COLO668 (cell line): ENCODE measurements around the gene ERVW-1.
"Not testable (repeated sequence)": the region's sequence is repeated elsewhere in the genome, so short reads cannot be mapped to it uniquely, and the experiment has no call there.

Source experiments
- DNase-seq: peaks from one replicate; lab custom pipeline; 2025; ENCODE audit not compliant: unreplicated experiment; lab: John Stamatoyannopoulos, UW

ERVW-1 gene, protein sequence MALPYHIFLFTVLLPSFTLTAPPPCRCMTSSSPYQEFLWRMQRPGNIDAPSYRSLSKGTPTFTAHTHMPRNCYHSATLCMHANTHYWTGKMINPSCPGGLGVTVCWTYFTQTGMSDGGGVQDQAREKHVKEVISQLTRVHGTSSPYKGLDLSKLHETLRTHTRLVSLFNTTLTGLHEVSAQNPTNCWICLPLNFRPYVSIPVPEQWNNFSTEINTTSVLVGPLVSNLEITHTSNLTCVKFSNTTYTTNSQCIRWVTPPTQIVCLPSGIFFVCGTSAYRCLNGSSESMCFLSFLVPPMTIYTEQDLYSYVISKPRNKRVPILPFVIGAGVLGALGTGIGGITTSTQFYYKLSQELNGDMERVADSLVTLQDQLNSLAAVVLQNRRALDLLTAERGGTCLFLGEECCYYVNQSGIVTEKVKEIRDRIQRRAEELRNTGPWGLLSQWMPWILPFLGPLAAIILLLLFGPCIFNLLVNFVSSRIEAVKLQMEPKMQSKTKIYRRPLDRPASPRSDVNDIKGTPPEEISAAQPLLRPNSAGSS

DNA sequence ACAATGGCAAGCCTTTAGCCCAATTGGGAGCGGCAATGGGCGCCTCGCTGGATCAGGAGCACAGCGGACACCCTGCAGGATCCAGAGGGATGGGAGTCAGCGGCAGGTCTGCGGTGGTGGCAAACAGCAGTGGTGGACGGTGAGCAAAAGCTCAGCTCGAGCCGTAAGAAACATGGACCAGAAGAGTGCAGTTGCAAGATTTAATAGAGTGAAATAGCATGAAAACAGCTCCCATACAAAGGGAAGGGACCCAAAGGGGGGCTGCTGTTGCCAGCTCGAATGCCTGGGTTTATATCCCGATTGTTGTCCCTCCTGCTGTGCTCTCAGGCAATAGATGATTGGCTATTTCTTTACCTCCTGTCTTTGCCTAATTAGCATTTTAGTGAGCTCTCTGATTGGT lies at the start of gene ERVW-1:
Gene ERVW-1, minus strand, starts transcription at position 266 of the 400 bp plus-strand sequence. CDS start 7,565 bp downstream, outside the sequence.
- DNase-seq, result not testable (repeated sequence)

DNA sequence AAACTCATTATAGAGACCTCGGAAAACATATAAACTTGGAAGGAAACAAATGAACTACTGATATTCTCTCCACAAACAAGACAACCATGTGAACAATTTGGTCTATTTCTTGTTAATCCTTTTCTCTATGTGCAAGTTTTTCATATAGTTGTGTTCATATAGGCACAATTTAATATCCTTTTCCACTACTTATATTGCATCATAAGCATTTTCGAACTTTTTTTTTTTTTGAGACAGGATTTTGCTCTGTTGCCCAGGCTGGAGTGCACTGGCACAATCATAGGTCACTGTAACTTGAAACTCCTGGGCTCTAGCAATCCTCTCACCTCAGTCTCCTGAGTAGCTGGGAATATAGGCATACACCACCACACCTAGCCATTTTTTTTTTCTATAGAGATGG lies 45.4 kb upstream of the ERVW-1 start:
- no peak for DNase-seq

DNA sequence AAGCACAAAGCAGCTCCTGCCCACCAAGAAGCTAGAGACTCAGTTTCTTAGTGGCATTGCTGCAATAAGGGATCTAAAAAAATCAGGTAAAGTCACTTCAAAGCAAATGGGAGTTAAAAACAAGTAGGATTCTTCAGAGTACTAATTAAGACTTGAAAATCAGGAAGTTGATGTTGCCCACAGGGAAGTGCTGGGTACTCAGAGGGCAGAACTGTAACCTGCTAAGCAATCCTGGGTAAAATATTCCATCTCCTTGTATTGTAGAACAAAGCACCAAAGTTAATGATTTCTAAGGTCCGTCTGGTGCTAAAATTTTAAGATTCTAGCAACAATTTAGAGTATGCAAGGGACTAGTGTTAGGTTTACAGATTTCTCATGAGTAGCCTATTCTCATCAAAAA lies 42.3 kb upstream of the ERVW-1 start:
- DNase-seq, result no peak

DNA sequence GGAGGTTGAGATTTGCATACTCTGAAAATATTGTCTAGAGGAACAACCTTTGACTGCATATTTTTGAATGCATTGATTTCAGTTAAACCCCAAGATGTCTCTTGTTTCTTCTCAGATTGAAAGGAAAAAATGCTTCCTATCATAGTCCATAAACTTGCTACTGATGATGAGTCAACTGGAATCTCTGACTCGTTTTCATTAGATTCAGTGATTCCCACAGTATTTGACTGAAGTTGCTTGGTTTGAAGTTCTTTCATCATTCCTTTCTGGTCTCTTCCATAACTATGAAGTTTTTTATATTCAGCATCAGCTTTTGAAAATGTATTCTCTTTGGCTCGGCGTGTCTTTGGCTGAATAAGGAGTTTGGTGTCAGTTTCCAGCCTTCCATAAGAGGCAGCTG lies 39.9 kb upstream of the ERVW-1 start:
- DNase-seq, result no peak

DNA sequence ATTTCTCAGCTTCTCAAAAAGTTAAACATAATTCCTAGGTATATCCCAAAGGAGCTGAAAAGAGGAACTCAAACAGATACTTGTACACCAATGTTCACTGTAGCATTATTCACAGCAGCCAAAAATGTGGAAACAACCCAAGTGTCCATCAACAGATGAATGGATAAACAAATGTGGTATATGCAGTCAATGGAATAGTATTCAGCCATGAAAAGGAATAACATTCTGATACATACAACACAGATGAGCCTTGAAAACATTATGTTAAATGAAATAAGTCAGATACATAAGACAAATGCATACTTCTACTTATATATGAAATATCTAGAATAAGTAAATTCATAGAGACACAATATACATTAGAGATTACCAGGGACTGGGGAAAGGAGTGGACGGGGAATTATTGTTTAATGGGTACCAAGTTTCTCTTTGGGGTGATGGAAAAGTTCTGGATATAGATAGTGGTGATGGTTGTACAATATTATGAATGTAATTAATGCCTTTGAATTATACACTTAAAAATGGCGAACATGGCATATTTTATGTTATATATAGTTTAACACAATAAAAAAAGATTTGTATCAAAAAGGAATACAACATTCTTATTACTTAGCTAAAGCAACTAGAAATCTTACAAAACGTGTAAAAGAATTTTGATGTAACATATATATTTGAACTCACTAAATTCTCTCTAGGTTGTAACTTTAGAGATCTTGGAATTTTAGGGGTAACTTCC lies 35.6 kb upstream of the ERVW-1 start:
- DNase-seq, result no peak

DNA sequence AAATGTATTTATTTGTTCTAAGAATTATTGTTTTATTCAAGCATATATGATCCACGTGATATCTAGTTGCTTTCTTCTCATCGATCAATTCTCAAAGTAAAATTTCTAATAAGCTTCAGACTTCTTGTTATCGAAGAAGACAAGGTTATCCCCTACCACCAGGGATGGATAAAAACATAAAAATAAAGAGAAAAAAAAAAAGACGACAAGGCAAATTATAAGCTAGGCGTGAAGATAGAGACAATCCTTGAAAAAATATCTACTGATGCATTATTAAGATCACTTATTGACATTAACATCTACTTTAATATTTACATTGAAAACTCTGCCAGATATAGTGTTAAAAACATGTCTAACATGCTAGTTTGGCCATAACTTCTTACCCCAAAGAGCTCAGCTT lies 31.2 kb upstream of the ERVW-1 start:
- DNase-seq, result no peak

DNA sequence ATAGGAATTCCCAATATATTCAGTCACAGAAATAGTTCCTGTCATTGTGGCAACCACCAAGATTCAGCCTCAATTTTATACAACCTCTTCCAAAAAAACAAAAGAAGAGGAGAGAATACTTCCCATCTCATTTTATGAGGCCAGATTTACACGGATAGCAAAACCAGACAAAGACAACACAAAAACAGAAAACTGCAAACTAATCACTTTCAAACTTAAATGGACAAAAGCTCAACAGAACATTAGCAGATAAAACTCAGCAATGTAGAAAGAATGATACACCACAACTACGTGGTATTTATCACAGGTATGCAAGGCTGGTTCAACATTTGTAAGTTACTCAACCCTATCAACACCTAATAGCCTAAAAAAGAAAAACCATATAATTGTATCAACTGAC lies 28.6 kb upstream of the ERVW-1 start:
- no peak for DNase-seq

DNA sequence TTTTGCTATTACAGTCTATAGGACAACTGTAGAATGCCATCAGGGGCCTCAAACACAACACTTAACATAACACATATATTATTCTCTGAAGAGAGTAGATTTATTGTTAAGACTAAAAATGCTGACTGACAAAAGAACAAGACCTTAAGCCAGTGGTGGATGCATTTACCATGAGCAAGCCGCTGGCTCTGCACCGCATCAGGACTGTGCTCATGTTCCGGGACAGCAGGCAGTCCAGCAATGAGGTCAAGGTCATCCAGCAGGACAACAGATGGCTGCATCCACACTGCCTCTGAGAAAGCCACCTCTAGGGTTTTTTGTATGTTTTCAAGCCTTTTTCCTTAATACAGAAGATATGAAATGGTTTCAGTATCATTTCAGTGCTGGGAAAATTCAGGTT lies 26.8 kb upstream of the ERVW-1 start:
- no peak for DNase-seq

DNA sequence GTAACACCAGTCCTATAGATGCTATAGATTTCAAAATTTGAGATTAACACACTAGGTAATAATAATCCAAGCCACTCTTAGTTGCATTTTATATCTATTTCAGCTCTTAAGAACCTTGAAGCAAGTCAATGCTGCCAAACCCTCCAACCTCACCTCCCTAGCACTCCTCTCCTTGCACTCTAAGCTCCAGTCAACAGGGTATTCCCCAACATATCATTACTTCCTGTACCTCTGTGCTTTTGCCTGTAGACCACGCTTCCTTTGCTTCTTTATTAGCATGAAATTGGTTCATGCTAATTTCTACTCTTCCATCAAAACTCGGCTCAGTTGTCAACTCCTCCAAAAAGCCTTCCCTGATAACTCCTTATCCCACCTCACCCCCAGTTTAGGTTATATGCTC lies 26.0 kb upstream of the ERVW-1 start:
- no peak for DNase-seq

DNA sequence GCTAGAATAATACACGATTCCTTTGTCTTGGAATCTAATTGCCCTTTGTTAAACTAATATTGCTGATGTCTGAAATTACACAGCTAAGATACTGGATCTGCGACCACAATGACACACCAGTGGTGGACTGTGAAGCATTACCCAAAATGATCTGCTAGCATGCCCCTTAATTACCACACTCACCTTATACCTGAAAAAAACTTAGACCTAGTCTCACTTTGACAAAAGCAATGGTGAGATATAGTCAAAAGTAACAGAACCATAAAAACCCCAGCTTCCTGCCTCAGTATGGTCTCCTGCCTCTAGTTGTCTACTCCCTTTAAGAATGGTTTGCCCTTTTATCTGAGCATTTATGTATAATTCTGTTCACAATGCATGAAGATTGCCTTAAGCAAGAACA lies 20.8 kb upstream of the ERVW-1 start:
- no peak for DNase-seq

DNA sequence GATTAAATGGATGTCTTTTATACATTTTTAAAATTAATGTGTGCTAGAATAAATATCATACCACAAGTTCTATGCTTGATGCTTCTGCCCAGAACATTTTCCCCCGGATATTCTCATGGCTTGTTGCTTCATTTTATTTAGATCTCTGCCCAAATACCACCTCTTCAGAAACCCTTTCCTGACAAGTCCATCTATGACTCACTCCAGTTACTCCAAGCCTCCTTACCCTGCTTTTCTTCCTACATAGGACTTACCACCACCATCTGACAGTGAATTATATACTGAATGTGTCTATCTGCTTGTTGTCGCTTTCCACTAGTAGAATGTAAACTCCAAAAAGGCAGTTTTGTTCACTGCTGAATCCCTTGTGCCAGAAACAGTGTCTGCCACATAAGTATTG lies 19.1 kb upstream of the ERVW-1 start:
- DNase-seq, result no peak

DNA sequence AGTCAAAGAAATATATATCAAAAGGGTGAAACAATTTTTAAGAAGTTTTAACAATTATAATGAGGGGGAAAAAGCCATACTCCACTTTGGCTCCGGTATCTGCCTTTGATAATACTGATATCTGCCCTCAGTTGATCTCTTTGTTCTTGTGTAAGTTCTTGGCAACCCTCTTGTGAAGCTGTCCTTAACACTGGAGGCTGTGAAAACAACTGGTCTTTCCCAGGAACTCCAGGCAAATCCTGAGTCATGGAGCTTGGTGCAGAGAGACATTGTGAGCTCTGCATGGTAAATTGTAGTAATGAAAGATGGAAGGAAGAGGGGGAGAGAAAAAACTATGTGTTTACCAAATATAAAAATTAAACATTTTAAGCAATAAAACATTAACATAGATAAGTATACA lies 11.9 kb upstream of the ERVW-1 start:
- DNase-seq, result no peak

DNA sequence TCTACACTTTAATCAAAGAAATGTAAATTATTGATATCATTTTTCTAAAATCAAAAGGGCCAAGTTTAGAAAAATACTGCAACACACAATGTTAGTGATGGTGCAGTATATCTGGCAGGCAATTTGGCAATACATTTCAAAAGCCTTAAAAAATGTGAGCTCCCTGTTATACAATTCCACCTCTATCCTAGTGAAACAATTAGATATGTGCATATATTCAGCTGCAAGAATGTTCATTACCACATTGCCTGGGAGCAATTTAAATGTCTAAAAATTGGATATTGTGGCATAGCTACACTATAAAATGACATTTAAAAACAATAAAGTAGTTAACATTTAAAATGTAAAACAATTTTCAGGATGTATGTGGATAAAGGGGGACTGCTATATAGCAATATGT lies 10.1 kb upstream of the ERVW-1 start:
- no peak for DNase-seq

DNA sequence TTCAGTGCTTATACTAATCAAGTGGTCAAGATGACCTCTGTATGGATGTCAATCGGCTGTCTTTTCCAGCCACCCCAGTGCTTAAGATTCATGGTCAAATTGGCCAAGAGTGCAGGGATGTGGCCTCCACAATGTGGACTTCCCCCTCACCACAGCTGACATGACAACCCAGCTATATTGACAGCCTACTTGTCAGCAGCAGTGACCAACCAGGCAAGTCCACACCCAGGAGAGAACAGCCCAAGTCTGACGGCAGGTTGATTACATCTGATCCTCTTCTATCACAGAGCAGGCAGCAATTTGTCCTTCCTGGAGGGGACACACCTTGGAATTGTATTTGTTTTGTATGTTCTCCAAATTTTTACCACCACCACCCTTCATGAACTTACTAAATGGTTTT lies 8.2 kb upstream of the ERVW-1 start:
- no peak for DNase-seq

DNA sequence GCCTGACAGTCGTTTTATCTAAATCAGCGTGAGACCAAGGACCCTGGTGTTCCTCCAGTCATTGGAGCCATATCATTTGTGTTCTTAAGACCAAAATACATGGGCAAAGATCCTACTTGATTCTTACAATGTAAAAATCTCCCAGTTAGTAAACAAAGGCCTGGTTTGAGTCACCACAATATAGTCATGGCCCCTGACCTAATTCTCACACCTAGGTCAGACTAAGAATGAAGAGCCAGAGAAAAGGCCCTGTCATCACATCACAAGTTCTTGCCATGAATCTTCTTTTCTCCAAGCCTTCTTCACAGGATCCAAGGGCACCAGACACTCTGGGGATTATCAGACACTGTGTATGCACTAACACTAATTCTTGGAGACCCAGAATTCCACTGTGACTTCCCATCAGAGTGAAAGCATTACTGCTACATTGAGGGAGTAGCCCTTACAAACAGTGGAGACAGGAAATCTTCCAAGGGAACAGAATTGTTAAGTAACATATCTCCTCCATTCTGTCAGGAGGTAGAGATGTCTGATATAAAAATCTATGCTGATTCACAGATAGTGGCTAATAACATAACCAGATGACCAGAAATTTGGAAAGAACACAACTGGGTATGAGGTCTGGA lies 7.6 kb upstream of the ERVW-1 start:
- DNase-seq, result no peak

DNA sequence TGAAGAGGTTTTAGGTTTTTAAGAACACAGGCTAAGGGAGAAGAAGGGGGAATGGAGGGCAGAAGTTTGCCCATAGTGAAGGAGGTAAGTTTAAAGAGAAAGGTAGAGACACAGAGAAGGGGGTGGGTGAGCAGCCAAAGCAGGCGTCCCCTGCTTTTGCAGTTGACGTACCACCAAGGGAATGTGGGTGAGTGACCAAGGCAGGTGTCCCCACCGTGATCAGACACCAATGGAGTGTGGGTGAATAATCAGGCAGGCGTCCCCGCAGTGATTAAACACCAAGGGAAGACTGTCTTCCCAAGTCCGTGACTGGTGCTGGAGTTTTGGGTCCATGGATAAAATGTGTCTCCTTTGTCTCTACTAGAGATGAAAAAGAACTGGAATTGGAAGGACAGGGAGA lies 6.5 kb upstream of the ERVW-1 start:
- DNase-seq, result not testable (repeated sequence)

DNA sequence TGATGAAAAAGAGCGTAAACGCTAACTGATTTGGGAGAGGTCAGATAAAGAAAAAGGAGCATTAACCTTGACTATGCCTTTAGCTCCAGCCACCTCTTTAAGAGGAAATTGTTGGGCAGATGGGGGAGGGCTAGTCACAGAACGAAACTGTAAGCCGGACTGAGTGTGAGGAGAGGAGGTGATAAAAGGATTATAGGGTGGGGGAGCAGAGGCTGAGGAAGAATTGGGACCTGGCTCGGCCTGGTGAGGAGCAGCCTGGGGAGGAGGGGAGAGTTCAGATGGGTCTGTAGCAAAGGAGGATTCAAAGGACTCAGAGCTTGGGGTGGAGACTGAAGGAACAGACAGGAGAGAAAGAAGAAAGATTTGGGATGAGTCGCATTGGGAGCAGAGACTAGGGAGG lies 5.9 kb upstream of the ERVW-1 start:
- not testable (repeated sequence) for DNase-seq

DNA sequence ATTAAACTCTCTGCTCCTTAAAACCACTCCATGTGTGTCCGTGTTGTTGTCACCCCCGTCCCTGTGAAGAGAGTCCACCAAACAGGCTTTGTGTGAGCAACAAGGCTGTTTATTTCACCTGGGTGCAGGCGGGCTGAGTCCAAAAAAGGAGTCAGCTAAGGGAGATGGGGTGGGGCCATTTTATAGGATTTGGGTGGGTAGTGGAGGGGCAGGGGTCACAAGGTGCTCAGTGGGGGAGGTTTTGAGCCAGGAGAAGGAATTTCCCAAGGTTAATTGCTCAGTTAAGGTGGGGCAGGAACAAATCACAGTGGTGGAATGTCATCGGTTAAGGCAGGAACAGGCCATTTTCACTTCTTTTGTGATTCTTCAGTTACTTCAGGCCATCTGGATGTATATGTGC lies 1.4 kb upstream of the ERVW-1 start:
- not testable (repeated sequence) for DNase-seq

DNA sequence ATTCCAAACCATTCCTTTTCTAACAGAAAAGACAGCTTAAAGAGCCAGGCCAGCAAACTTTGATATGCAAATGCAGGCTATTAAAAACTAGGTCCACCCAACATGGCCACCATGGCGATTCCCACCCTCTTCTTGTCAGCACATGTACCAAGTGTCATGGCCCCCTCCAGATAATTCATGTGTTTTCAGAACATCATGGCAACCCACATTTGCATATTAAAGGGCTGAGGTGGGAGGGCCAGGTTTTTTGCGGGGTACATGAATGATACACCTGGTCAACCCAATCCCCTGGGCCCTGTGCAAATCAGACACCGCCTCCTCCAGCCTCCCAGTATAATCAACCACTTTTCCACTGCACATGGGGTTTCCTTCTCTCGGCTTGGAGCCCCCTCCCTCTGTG lies 965 bp upstream of the ERVW-1 start:
- no peak for DNase-seq

DNA sequence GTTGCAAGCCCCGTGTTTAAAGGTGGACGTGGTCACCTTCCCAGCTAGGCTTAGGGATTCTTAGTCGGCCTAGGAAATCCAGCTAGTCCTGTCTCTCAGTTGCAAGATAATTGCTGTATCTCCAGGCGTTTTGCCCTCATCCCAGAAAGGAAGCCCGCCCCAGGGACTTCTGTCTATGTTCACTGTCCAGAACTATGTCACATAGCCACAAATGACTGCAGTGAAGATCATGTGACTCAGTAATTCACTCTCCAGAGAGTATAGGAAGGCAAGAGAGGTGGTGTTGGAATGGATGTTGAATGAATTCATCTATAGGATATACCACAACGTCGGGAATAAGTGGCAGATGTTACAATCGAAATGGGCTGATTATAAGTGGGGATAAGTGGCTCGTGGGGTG lies 349 bp upstream of the ERVW-1 start:
- no peak for DNase-seq

DNA sequence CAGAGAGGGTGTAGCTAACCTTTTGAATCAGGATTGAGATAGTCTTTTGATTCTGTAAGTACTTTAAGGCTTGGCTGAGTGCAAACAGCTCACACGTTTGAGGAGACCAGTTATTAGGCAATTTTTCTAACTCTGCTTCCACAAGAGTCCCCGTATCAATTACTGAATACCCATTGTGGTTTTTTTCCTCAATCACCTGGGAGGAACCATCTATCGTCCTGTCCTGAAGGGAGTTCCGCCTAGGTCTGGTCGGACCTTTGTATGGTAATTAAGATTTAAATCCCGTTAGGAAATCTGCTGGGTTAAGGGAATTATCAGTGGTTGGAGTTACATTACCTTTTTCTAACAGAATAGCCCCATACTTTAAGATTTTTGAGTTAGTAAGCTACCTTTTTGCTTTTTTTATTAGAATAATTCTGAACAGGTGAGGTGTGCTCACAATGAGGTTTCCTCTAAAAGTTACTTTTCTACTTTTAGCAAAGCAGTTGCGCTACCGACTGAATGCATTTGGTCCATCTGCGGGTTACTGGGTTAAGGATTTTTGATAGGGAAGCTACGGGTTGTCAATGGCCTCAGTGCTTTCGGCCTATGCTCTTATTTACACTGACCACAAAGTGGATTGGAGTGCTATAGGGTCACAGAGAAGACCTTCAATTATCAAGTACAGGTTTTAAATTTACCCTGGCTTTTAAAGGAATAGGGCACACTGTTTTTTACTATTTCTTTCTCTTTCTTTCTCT lies 1.7 kb downstream of the ERVW-1 start:
- DNase-seq, result not testable (repeated sequence)
